Occipital lobe (tissue), 2 donors: ENCODE results near the gene PRKAG2. TPM values are rescaled to one million over a fixed set of nuclear protein-coding genes. Genes with fewer than 3 reads are reported as not detected.
A peak's percentile ranks its signal among the peaks of the same experiment; 100 is the strongest.
"Not testable (repeated sequence)": the region's sequence is repeated elsewhere in the genome, so short reads cannot be mapped to it uniquely, and the experiment has no call there.

ENCODE experiments used
- DNase-seq: peaks from one replicate; lab custom pipeline; 2025; lab: John Stamatoyannopoulos, UW
- total RNA-seq: library from RNA; depleted of rRNA; stranded (reverse); fragments of >200 nt; gene quantifications from one replicate; pipeline ENCODE4 v1.2.3, GENCODE V29; 2014

PRKAG2 gene
- total RNA-seq, 1 donor from 2014 or later: 32.9 TPM

DNA sequence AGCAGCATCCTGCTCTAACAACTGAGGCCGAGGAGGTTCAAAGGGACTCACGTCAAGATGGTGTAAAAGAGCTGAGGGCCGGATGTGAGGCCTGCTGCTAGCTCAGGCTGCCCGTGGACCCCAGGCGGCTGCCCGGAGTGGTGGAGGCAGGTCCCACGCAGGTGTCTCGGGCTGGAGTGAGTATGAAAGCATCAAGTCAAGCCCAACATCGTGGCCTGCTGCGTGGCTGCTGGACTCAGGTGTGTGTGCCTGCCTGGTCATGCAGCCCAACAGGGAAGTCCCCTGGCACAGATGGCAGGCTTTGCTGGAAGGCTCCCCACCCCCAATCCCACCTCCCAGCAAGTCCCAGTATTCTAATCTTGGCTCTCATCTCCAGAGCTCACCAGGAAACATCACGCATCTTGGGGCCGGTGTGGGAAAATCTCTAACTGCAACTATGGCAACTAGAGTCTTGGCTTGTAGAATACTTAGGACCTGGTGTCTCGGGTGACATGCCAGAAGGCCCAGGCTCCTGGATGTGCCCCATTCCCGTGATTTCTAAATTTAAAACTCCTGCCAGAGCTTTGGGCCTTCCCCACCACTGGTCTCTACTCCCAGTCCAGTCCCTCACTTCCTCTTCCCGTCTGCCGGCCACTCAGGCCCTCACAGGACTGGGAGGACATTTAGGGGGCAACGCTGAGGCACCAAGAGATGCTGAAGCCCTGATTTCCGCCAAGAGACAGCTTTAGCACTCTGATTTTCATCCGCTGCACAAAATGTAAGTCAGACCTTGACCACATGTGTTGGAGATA is 85.9 kb downstream of the PRKAG2 start:
- DNase-seq: no peak

DNA sequence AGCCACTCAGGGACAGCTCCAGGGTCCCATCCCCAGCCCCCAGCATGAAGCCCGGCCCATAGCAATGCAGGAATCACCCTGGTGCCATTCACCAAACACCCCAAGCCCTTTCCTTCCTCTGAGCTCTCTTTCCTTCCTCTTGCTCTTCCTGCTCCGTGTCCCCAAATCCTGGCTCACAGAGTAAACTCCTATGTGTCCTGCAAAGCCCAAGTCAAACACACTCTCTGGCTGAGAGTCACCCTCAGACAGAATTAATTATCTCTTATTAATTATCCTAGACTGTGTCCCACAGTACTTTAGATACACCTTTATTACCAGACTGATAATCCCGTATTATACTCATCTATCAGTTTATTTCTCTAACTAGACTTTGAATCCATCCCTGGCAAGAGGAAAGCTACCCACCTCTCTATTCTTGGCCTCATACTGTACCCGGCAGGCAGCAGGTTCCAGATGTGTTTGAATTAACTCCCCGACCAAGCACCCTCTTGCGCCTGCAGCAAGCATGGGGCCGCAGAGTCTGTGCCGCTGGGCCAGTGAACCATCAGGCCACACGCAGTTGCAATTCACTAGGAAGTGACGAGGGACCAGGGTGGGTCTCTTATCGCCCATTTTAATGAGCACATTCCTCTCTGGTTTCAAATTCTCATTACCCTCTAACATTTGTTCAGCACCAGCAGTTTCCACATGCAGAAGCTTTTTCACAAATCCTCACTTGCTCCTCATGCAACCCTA is 86.7 kb downstream of the PRKAG2 start:
- no peak for DNase-seq

DNA sequence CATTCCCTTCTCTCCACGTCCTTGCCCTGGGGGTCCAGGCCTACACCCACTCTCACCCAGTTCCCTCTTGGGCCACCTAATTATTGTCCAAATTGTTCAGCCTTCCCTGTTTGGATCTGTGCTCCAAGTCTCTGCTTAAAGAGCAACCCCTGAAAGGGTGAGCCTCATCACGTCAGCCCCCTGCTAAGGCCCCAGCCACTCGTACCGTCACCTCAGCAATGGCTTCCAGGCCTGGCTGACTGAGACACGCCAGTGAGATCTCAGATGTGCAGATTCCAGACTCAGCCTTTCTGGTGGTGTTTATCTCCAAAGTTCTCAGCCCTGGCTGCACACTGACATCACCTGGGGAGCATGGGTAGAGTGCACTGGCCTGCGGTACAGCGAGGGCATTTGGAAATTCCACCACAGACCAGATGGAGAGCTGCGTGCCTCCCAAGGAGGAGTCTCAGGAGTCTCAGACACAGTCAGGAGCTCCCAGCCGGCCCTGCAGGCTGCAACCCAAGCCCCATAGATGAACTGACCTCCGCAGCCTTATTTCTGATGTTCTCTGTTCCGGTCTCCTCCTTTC is 87.5 kb downstream of the PRKAG2 start:
- no peak for DNase-seq

DNA sequence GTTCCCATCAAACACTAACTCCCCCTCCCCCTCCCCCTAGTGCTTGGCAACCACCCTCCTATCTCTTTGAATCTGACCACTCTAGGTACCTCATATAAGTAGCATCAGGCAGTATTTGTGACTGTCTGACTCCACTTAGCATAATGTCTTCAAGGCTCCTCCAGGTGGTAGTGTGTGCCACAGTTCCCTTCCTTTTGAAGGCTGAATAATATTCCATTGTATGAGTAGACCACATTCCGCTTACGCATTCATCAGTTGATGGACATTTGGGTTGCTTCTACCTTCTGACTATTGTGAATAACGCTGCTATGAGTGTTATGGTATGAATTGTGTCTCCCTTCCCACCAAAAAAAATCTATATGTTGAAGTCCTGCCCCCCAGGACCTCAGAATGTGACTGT is 89.6 kb downstream of the PRKAG2 start:
- DNase-seq: no peak

GRCh38 chr7:151786936-151787335 is 90.0 kb downstream of the PRKAG2 start:
- DNase-seq: no peak

DNA sequence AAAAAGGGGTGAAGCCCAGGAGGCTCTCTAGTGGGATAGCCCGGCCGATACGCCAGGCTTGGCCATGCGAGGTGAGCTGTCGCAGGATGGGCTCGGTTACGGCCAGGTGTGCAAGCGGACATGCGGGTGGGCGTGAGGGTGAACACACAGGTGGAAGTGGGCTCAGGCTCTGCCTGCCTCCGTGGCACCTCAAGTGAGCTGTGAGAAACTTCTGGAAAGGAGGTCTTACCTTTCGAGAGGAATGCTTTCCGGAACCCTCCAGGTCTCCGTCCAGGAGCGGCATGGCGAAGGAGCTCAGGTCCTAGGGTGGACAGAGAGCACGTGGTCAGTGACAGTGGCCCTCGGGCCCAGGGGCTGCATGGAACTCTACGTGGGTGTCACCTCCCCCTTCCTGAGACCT is 90.7 kb downstream of the PRKAG2 start:
- DNase-seq: no peak

DNA sequence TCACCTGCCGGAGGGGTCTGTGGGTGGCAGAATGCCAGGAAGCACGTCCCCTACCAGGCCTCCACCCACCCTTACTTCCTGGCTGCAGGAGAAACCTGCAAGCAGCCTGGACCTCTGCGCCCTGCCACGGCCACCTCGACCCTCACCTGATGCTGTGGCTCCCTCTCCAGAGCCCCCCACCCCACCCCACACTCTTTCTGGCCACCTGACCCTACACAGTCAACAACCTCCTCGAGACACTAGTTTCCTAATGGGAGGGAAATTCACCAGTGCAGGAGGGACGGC is 91.3 kb downstream of the PRKAG2 start:
- no peak for DNase-seq

DNA sequence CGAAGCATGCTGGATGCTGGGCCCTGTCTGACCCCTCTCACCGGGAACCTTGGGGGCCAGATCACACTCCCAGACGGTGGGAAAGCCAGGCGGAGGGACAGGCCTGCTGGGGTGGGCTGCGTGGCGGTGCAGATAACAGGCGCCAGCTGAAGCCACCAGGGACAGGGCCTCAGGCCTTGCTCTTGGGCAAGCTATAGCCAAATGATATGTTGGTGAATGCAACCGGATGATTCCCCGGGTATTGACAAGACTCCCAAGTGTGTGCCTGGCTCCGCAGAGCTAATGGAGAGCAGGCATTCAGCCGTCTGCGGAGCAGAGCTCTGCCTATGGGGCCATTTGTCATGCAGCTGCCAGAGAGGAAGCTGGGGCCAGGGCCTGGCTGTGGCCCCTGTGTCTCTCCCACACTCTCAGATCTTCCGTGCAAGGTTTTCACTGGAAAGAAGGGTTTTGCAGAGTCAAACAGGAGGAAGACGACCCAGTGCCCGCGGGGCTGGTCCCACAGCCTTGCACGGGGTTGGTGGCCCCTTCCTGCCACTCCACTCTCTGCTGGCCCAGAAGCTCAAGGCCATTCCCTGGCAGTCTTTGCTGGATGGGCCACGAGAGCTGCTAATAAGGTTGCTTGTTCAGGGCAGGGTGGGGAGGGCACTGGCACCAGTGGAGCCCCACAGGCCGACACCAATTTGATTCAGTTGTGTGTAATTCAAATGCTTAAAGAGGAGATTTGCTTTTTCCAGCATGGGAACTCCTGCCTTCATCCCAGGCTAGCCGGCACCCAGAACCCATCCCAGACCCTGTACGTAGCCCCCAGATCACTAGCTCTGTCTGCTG is 91.8 kb downstream of the PRKAG2 start:
- no peak for DNase-seq

GRCh38 chr7:151783958-151784575 is 92.8 kb downstream of the PRKAG2 start:
- DNase-seq: no peak

DNA sequence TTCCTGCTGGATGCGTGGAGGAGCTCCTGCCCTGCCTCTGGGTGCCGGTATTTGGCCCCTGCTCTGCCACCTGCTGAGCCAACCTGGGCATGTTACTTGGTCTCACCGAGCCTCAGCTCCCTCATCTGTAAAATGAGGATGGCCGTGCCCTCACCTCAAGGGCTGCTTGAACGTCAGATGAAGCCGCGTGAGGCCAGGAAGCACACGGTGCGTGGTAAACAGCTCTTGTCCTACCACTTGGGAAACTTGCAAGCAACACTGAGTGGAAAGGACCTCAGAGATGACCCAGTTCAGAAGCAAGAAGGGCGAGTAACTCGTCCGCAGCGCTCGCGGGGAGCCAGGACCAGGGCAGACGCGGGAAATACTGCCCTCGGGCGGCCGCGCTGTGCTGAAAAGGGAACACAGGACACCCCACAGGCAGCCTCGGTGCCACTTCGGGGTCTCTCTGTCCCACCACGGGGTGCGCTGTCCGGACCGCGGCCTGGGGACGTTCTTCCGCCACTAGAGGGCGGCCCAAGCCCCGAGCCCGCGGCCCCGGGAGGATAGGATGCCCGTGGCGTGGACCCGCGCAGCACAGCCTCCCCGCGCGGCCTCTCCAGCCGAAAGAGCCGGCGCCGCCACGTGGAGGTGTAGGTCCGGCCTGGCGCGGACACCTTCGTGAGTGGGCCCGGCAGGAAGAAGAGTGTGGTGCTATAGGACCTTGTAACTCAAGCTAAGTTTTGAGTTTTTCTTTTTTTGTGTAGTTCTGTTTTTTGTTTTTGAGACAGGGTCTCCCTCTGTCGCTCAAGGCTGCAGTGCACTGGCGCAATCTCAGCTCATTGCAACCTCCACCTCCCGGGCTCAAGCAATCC is 94.1 kb downstream of the PRKAG2 start:
- peak; percentile 51 for DNase-seq

DNA sequence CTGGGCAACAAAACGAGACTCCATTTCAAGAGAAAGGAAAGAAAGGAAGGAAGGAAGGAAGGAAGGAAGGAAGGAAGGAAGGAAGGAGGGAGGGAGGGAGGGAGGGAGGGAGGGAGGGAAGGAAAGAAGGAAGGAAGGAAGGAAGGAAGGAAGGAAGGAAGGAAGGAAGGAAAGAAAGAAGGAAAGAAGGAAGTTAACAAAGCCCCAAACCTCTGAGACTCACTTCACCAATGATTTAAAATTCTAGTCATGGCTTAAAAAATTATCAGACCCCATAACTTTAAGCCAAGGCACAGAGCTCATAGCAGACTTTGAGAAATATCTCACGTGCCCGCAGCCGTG is 94.7 kb downstream of the PRKAG2 start:
- not testable (repeated sequence) for DNase-seq

DNA sequence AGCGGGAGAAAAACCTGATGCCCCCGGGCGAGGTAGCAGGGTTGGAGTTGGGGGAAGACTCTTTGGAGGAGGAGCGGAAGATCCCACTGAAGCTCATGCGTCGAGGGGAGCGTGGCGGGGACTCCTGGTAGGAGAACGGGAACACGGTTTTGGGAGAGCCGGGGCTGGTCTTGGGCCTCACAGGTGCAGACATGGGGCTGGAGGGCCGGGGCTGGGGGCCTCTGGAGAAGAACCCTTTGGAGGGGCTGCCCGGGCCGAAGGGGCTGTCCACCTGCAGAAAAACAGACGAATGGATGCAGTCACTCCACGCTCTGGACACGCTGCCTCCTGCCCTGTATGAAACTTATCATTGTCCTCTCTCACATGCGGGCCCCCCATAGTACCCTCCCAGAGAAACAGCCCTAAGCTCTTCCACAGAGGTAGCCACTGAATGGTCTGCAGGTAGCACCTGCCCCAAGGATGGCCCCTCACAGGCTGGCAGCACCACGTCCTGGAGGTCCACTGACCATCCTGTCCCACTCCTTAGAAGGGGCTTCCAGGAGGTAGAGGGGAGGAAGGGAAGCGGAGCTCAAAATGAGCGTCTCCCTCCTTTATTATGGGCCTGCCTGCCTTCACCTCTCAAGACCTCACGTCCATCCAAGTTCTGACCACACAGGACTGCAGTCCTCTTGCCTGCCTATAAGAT is 95.6 kb downstream of the PRKAG2 start:
- no peak for DNase-seq

DNA sequence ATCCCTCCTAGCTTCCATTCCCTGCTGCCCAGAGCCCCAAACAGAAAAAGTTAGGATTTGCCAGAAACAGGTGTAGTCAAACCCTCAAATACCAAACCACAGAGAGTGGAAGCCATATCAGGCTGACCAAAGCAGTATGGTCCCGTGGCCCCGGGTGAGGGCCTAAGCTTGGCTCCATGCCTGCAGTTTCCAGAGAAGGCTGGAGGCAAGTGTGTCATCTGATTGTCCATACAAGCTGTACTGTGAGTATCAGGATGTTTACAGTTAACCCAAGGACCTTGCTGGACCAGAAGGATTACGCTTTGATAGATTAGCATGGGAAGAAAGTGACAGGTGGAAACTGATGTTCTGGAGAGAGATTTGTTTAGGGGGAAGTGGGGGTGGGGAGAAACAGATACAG is 96.3 kb downstream of the PRKAG2 start:
- DNase-seq: no peak

- no peak for DNase-seq
These were observed 97.2 kb downstream of the PRKAG2 start for GRCh38 chr7:151779678-151780077.

DNA sequence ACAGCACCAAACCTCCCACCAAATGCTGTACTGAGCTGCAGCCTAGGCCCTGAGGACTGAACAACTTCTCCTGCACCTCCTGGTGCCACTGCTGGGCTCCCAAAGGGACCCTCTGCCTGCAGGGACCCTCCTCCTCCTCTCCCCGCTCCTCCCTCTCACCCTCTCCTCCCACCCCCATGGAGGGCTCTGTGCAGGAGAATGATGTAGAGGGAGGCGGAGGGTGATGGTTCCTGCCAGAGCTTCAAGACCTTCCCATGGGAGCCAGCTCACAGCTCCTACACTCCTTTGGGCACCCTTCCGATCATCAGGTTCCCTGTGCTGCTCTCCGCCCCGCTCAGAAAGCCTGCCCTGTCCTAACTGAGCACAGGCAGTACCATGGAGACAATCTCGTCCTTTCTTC is 97.7 kb downstream of the PRKAG2 start:
- DNase-seq: no peak

DNA sequence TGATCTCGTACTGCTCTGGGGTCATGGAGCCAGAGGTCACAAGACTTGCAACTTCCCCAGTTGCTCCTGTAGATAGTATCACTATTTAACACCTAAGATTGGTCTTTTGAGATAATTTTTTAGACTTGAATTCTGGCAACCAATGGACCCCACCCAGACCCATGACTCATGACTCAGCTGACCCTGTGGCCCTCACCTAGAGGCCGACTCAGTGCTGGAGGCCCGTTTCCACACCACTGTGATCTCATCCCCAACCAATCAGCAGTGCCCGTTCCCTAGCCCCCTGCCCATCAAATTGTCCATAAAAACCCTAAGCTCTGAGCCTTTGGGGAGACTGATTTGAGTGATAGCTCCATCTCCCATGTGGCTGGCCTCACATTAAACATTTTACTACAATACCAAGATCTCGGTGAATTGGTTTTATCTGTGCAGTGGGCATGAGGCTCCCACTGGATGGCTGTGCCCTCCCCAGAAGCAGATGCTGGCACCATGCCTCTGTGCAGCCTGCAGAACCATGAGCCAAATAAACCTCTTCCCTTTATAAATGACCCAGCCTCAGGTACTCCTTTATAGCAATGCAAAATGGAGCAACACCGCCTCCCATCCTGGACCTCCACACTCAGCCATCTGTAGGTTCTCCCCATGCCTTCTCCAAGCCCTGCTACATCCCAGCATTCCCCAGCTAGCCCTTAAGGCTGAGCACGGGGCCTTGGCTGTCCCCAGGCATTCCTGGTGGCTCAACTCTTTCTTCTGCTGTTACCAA is 98.8 kb downstream of the PRKAG2 start:
- no peak for DNase-seq

DNA sequence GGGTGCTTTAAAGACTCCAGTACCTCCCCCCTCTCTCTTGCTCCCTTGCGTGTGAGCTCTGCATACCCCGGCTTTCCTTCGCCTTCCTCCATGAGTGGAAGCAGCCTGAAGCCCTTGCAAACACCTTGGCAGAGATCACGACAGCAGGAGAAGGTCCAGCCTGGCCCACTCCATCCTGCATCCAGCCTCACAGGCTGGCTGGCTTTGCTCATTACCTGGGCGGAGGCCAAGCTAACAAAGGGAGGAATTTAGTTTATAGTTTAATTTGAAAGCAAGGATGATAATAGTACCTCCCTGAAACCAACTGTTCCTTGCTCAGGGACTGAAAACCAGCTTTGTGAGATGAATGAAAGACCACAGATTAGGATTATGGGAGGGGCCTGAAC is 99.4 kb downstream of the PRKAG2 start:
- DNase-seq: no peak

- no peak for DNase-seq
These were observed 99.9 kb downstream of the PRKAG2 start for GRCh38 chr7:151776876-151777494.

GRCh38 chr7:151776446-151776845 is 100.5 kb downstream of the PRKAG2 start:
- DNase-seq: no peak
